Measurements from ENCODE around the gene CYP8B1.

Gene CYP8B1

DNA sequence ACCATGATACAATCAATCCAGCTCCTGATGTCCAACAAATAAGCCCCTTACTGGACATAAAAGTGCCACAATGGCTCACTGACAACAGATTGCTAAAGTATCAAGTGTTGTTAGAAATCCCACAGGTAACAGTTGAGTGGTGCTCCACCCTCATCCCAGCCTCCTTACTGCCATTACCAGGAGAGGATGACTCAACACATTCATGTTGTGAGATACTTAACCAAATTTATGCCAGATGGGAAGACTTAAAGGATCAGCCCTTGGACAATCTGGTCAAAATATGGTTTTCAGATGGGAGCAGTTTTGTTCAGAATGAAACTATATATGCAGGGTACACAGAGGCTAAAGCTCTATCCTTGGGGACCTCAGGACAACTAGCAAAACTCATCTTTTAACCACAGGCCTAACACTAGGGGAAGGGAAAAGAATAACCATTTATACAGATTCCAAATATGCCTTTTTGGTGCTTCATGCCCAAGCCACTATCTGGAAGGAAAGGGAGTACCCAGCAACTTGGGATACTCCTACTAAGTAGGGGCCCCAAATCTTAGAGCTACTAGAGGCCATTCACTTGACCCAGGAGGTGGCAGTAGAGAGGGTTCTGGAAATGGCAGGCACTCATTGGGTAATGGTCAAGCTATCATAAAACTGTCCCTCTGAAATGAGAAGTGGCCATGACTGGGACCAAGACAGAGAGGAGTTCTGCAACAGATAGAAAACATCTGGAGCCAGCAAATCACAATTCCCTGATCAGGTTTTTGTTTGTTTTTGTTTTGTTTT, 23.4 kb upstream of the CYP8B1 start:
- no peaks in the 10 kb centered on the region for H3K27me3 ChIP-seq (ENCODE audit: insufficient read depth, low read length)
- H3K9ac ChIP-seq (ENCODE audit: low read length): no peak overlapping the region
- H3K4me2 ChIP-seq (ENCODE audit: low read length): no peak overlapping the region
- H3K4me1 ChIP-seq (ENCODE audit: insufficient read depth, low read length, severe bottlenecking): no peaks in the 10 kb centered on the region
- H3F3A ChIP-seq (ENCODE audit: insufficient read depth, low read length): no peaks in the 10 kb centered on the region
- H3K36me3 ChIP-seq (ENCODE audit: insufficient read depth, low read length): no peaks in the 10 kb centered on the region
- H4K20me1 ChIP-seq (ENCODE audit: insufficient read depth, low read length): no peaks in the 10 kb centered on the region
- TF ChIP-seq, protein P1, sequence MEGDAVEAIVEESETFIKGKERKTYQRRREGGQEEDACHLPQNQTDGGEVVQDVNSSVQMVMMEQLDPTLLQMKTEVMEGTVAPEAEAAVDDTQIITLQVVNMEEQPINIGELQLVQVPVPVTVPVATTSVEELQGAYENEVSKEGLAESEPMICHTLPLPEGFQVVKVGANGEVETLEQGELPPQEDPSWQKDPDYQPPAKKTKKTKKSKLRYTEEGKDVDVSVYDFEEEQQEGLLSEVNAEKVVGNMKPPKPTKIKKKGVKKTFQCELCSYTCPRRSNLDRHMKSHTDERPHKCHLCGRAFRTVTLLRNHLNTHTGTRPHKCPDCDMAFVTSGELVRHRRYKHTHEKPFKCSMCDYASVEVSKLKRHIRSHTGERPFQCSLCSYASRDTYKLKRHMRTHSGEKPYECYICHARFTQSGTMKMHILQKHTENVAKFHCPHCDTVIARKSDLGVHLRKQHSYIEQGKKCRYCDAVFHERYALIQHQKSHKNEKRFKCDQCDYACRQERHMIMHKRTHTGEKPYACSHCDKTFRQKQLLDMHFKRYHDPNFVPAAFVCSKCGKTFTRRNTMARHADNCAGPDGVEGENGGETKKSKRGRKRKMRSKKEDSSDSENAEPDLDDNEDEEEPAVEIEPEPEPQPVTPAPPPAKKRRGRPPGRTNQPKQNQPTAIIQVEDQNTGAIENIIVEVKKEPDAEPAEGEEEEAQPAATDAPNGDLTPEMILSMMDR (IDR thresholded peaks at IDR 0.05; ENCODE audit: low read length): peak; percentile 9; the same call in 1 of the 2 replicates
- TF ChIP-seq EZH2 (IDR thresholded peaks at IDR 0.05; ENCODE audit: borderline replicate concordance, low read length): no peak
- H3K9me3 ChIP-seq (ENCODE audit: low read length): no peaks in the 10 kb centered on the region
- H3K9me2 ChIP-seq (ENCODE audit: low read depth, low read length): no peaks in the 10 kb centered on the region
- no peaks in the 10 kb centered on the region for H3K79me2 ChIP-seq (ENCODE audit: insufficient read depth, low read length)
- no peak overlapping the region for H3K27ac ChIP-seq (ENCODE audit: low read depth, low read length, poor library complexity, severe bottlenecking)
- no peak overlapping the region for H3K4me3 ChIP-seq (ENCODE audit: low read depth, low read length, poor library complexity, severe bottlenecking)
- H2AFZ ChIP-seq (ENCODE audit: low read length): no peak overlapping the region

DNA sequence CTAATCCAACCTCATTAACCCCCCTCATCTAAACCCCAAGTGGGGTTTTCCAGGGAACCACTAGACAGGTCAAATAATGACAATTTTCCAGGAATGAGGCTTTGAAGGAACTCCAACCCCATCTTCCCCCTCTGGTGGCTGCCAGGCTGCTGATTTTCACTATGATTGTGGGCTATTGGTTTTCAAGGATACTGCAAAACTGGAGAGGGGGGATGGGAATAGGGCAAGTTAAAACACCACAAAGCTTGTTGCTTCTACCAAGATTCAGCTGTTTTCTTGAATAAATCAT, 19.8 kb upstream of the CYP8B1 start:
- TF ChIP-seq, protein P1 (IDR thresholded peaks at IDR 0.05; ENCODE audit: low read length): no peak
- TF ChIP-seq EZH2 (IDR thresholded peaks at IDR 0.05; ENCODE audit: borderline replicate concordance, low read length): no peak
- no peaks in the 10 kb centered on the region for H3K79me2 ChIP-seq (ENCODE audit: insufficient read depth, low read length)

DNA sequence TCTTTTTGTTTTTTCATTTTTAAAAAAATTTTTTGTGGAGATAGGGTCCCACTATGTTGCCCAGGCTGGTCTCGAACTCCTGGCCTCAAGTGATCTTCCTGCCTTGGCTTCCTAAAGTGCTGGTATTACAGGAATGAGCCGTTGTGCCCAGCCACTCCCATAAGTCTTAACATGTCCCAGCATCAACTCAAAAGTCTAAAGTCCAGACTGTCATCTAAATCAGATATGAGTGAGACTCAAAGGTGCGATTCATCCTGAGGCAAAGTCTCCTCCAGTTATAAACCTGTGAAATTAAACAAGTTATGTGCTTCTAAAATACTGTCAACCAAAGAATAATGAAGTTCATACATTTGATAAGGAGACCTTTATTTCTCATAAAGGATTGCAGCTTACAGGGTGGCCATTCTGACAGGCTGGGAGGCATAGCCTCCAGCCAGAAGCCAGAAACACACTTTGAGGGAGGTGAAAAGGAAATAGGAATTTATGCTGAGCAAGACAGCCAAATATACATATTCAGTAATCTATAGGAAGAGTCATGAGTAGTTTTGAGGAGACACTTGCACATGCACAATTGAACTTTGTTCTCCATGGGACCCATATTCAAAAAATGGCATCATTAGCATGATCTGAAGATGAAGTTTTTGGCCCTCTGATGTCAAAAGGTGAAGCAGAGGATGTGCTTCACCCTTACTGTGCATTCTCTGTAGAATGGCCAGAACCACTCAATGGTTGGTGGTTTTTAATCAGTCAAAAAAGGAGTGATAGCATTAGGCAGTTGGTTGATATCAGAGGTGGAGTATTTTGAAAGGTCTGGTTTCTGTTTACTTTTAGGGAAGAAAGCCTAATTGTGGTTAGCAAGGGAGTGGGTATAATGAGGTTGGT, 19.3 kb upstream of the CYP8B1 start:
- no peak overlapping the region for H3K4me2 ChIP-seq (ENCODE audit: low read length)
- H3K79me2 ChIP-seq (ENCODE audit: insufficient read depth, low read length): no peaks in the 10 kb centered on the region
- no peak overlapping the region for H3K4me3 ChIP-seq (ENCODE audit: low read depth, low read length, poor library complexity, severe bottlenecking)
- no peak overlapping the region for H3K27ac ChIP-seq (ENCODE audit: low read depth, low read length, poor library complexity, severe bottlenecking)
- H3F3A ChIP-seq (ENCODE audit: insufficient read depth, low read length): no peaks in the 10 kb centered on the region
- H3K4me1 ChIP-seq (ENCODE audit: insufficient read depth, low read length, severe bottlenecking): no peaks in the 10 kb centered on the region
- no peak overlapping the region for H2AFZ ChIP-seq (ENCODE audit: low read length)
- H3K9me3 ChIP-seq (ENCODE audit: low read length): no peaks in the 10 kb centered on the region
- H3K9me2 ChIP-seq (ENCODE audit: low read depth, low read length): no peaks in the 10 kb centered on the region
- TF ChIP-seq, protein P1 (IDR thresholded peaks at IDR 0.05; ENCODE audit: low read length): no peak
- no peak for TF ChIP-seq EZH2 (IDR thresholded peaks at IDR 0.05; ENCODE audit: borderline replicate concordance, low read length)
- H3K27me3 ChIP-seq (ENCODE audit: insufficient read depth, low read length): no peaks in the 10 kb centered on the region
- no peaks in the 10 kb centered on the region for H3K36me3 ChIP-seq (ENCODE audit: insufficient read depth, low read length)
- no peaks in the 10 kb centered on the region for H4K20me1 ChIP-seq (ENCODE audit: insufficient read depth, low read length)
- H3K9ac ChIP-seq (ENCODE audit: low read length): no peak overlapping the region

More for the DNA sequence above, 19.8 kb upstream of the CYP8B1 start:
- Histone ChIP-seq H3K9me2 (ENCODE audit: low read depth, low read length) (no peaks in the 10 kb centered on the region), H2AFZ (ENCODE audit: low read length) (no peak overlapping the region), H3K4me2 (ENCODE audit: low read length) (no peak overlapping the region), H3K27me3 (ENCODE audit: insufficient read depth, low read length) (no peaks in the 10 kb centered on the region), H3K9ac (ENCODE audit: low read length) (no peak overlapping the region), H3F3A (ENCODE audit: insufficient read depth, low read length) (no peaks in the 10 kb centered on the region), H3K4me1 (ENCODE audit: insufficient read depth, low read length, severe bottlenecking) (no peaks in the 10 kb centered on the region), H3K9me3 (ENCODE audit: low read length) (no peaks in the 10 kb centered on the region), H3K27ac (ENCODE audit: low read depth, low read length, poor library complexity, severe bottlenecking) (no peak overlapping the region), H3K4me3 (ENCODE audit: low read depth, low read length, poor library complexity, severe bottlenecking) (no peak overlapping the region), H3K36me3 (ENCODE audit: insufficient read depth, low read length) (no peaks in the 10 kb centered on the region), H4K20me1 (ENCODE audit: insufficient read depth, low read length) (no peaks in the 10 kb centered on the region)

All from OCI-LY1 (cell line).